Stimulated activated naive CD8-positive, alpha-beta T cell treated with anti-CD3 and anti-CD28 coated beads, Interleukin-15, amount 100 ng/mL, for 72 hours (primary cell): ENCODE data around the gene ZNF276.
A peak's percentile ranks its signal among the peaks of the same experiment; 100 is the strongest.

Source experiments
- ATAC-seq: fragments of 150-1000 bp; cut with Tn5 transposase; 2 replicates; pipeline ENCODE4 v1.10.0; 2021; ENCODE audit warnings: mild to moderate bottlenecking, moderate library complexity
- DNase-seq, 2 donors: peaks; one replicate each; pipeline ENCODE4 v3.0.0; 2021 to 2022
- H3K27ac Mint-ChIP-seq, 2 donors: one replicate each; pipeline ENCODE4 v1.8.0; 2022; ENCODE audit warnings: mild to moderate bottlenecking in 2 of 2, mixed read lengths in 2 of 2, moderate library complexity in 2 of 2
- H3K27me3 Mint-ChIP-seq: one replicate; pipeline ENCODE4 v1.8.0; 2022; ENCODE audit warnings: mixed read lengths
- H3K4me1 Mint-ChIP-seq: one replicate; pipeline ENCODE4 v1.8.0; 2022; ENCODE audit warnings: mild to moderate bottlenecking, mixed read lengths
- H3K4me3 Mint-ChIP-seq, 2 donors: one replicate each; pipeline ENCODE4 v1.8.0; 2022; ENCODE audit warnings: mild to moderate bottlenecking in 2 of 2, mixed read lengths in 2 of 2, moderate library complexity in 1 of 2
- H3K9me3 Mint-ChIP-seq, 2 donors: one replicate each; pipeline ENCODE4 v1.8.0; 2022; ENCODE audit warnings: mixed read lengths in 2 of 2

ZNF276 gene

GRCh38 chr16:89737341-89738071 lies 16.2 kb downstream of the ZNF276 start:
- peak; percentile 84 for ATAC-seq
- H3K4me3 Mint-ChIP-seq, result no peak overlapping the region
- peak; percentile 44 to 61 for DNase-seq
- peaks cover 36% of the 10 kb centered on the region for H3K4me1 Mint-ChIP-seq
- peak overlapping the region in 1 of 2 donors; percentile 78 for H3K27ac Mint-ChIP-seq
- H3K27me3 Mint-ChIP-seq, result no peaks in the 10 kb centered on the region
- H3K9me3 Mint-ChIP-seq, result no peaks in the 10 kb centered on the region

- ATAC-seq, result no peak
- no peak for DNase-seq
- Mint-ChIP-seq H3K9me3 (no peaks in the 10 kb centered on the region), H3K27ac (peak overlapping the region in 1 of 2 donors; percentile 78), H3K4me3 (no peak overlapping the region), H3K4me1 (peaks cover 34% of the 10 kb centered on the region), H3K27me3 (no peaks in the 10 kb centered on the region)
These were observed 16.7 kb downstream of the ZNF276 start for GRCh38 chr16:89738072-89738377.

GRCh38 chr16:89738538-89739317 lies 17.4 kb downstream of the ZNF276 start:
- Mint-ChIP-seq H3K27ac (peak overlapping the region in 1 of 2 donors; percentile 59), H3K4me3 (no peak overlapping the region), H3K4me1 (peaks cover 36% of the 10 kb centered on the region), H3K27me3 (no peaks in the 10 kb centered on the region), H3K9me3 (no peaks in the 10 kb centered on the region)
- no peak for DNase-seq
- ATAC-seq, result no peak

- H3K4me1 Mint-ChIP-seq, result peaks cover 40% of the 10 kb centered on the region
These were observed 18.0 kb downstream of the ZNF276 start for GRCh38 chr16:89739383-89739782.

GRCh38 chr16:89741342-89742014 lies 20.1 kb downstream of the ZNF276 start:
- Mint-ChIP-seq H3K4me1 (peaks cover 47% of the 10 kb centered on the region), H3K27me3 (no peaks in the 10 kb centered on the region), H3K27ac (peak overlapping the region in 1 of 2 donors; percentile 77), H3K9me3 (no peaks in the 10 kb centered on the region), H3K4me3 (no peak overlapping the region)
- no peak for ATAC-seq
- no peak for DNase-seq

More at GRCh38 chr16:89739383-89739782, 18.0 kb downstream of the ZNF276 start:
- ATAC-seq (no peak), DNase-seq (no peak)
- peak overlapping the region in 1 of 2 donors; percentile 59 for H3K27ac Mint-ChIP-seq
- H3K4me3 Mint-ChIP-seq, result no peak overlapping the region
- no peaks in the 10 kb centered on the region for H3K9me3 Mint-ChIP-seq
- no peaks in the 10 kb centered on the region for H3K27me3 Mint-ChIP-seq

GRCh38 chr16:89742948-89743347 lies 21.6 kb downstream of the ZNF276 start:
- DNase-seq (no peak), ATAC-seq (no peak)
- Mint-ChIP-seq H3K27me3 (no peaks in the 10 kb centered on the region), H3K4me3 (no peak overlapping the region), H3K27ac (peak overlapping the region; percentile 36 to 93), H3K9me3 (no peaks in the 10 kb centered on the region), H3K4me1 (peaks cover 32% of the 10 kb centered on the region)

GRCh38 chr16:89744813-89745212 lies 23.5 kb downstream of the ZNF276 start:
- DNase-seq (no peak), ATAC-seq (no peak)
- H3K4me3 Mint-ChIP-seq, result no peak overlapping the region
- H3K27me3 Mint-ChIP-seq, result no peaks in the 10 kb centered on the region
- peaks cover 22% of the 10 kb centered on the region for H3K4me1 Mint-ChIP-seq
- H3K27ac Mint-ChIP-seq, result peak overlapping the region; percentile 7 to 93
- no peaks in the 10 kb centered on the region for H3K9me3 Mint-ChIP-seq

GRCh38 chr16:89746043-89746442 lies 24.7 kb downstream of the ZNF276 start:
- DNase-seq (no peak), ATAC-seq (no peak)
- Mint-ChIP-seq H3K27ac (peak overlapping the region in 1 of 2 donors; percentile 34), H3K9me3 (no peaks in the 10 kb centered on the region), H3K4me3 (no peak overlapping the region), H3K27me3 (no peaks in the 10 kb centered on the region), H3K4me1 (peaks cover 24% of the 10 kb centered on the region)

GRCh38 chr16:89748076-89748475 lies 26.7 kb downstream of the ZNF276 start:
- Mint-ChIP-seq H3K27me3 (no peaks in the 10 kb centered on the region), H3K27ac (no peak overlapping the region), H3K9me3 (no peaks in the 10 kb centered on the region), H3K4me3 (no peak overlapping the region), H3K4me1 (peaks cover 19% of the 10 kb centered on the region)
- DNase-seq (no peak), ATAC-seq (no peak)

GRCh38 chr16:89748921-89749320 lies 27.6 kb downstream of the ZNF276 start:
- DNase-seq (no peak), ATAC-seq (no peak)
- H3K4me3 Mint-ChIP-seq, result no peak overlapping the region
- H3K4me1 Mint-ChIP-seq, result peaks cover 16% of the 10 kb centered on the region
- no peaks in the 10 kb centered on the region for H3K9me3 Mint-ChIP-seq
- H3K27ac Mint-ChIP-seq, result peak overlapping the region in 1 of 2 donors; percentile 85
- no peaks in the 10 kb centered on the region for H3K27me3 Mint-ChIP-seq

- ATAC-seq (no peak), DNase-seq (no peak)
- H3K27ac Mint-ChIP-seq, result no peak overlapping the region
- H3K4me1 Mint-ChIP-seq, result peaks cover 10% of the 10 kb centered on the region
- no peaks in the 10 kb centered on the region for H3K9me3 Mint-ChIP-seq
- no peak overlapping the region for H3K4me3 Mint-ChIP-seq
- no peaks in the 10 kb centered on the region for H3K27me3 Mint-ChIP-seq
These were observed 28.3 kb downstream of the ZNF276 start for GRCh38 chr16:89749637-89750036.

GRCh38 chr16:89759746-89760340 lies 38.5 kb downstream of the ZNF276 start:
- no peaks in the 10 kb centered on the region for H3K27me3 Mint-ChIP-seq
- H3K4me3 Mint-ChIP-seq, result no peak overlapping the region
- peak overlapping the region in 1 of 2 donors; percentile 84 for H3K27ac Mint-ChIP-seq
- H3K9me3 Mint-ChIP-seq, result no peaks in the 10 kb centered on the region
- peaks cover 34% of the 10 kb centered on the region for H3K4me1 Mint-ChIP-seq
- no peak for ATAC-seq
- no peak for DNase-seq

GRCh38 chr16:89761304-89761922 lies 40.1 kb downstream of the ZNF276 start:
- Mint-ChIP-seq H3K4me3 (peak overlapping the region; percentile 75 to 81), H3K9me3 (no peaks in the 10 kb centered on the region), H3K4me1 (peaks cover 42% of the 10 kb centered on the region), H3K27ac (peak overlapping the region; percentile 83 to 90), H3K27me3 (no peaks in the 10 kb centered on the region)
- ATAC-seq, result no peak
- no peak for DNase-seq

- Mint-ChIP-seq H3K27ac (peak overlapping the region in 1 of 2 donors; percentile 67), H3K4me3 (peak overlapping the region in 1 of 2 donors; percentile 56), H3K27me3 (no peaks in the 10 kb centered on the region), H3K9me3 (no peaks in the 10 kb centered on the region), H3K4me1 (peaks cover 42% of the 10 kb centered on the region)
- peak; percentile 14 to 37 for DNase-seq
- ATAC-seq, result peak; percentile 92
These were observed 43.4 kb downstream of the ZNF276 start for GRCh38 chr16:89764711-89765201.

GRCh38 chr16:89765292-89765830 lies 44.0 kb downstream of the ZNF276 start:
- Mint-ChIP-seq H3K27me3 (no peaks in the 10 kb centered on the region), H3K27ac (peak overlapping the region in 1 of 2 donors; percentile 67), H3K4me3 (peak overlapping the region in 1 of 2 donors; percentile 56), H3K4me1 (peaks cover 39% of the 10 kb centered on the region), H3K9me3 (no peaks in the 10 kb centered on the region)
- no peak for DNase-seq
- no peak for ATAC-seq
